CD4-positive, alpha-beta T cell treated with Interleukin-15 for 4 hours (primary cell): ENCODE measurements around the gene NHERF1.

ENCODE experiments used
- DNase-seq: peaks from one replicate; pipeline ENCODE4 v3.0.0-alpha.2; 2020; ENCODE audit warnings: low spot score

NHERF1 gene

GRCh38 chr17:74785096-74785980, 36.9 kb downstream of the NHERF1 start:
- no peak for DNase-seq

GRCh38 chr17:74785981-74786360, 37.5 kb downstream of the NHERF1 start:
- no peak for DNase-seq

- DNase-seq: no peak
These were observed 38.1 kb downstream of the NHERF1 start for GRCh38 chr17:74786431-74787055.

GRCh38 chr17:74790161-74791058, 42.0 kb downstream of the NHERF1 start:
- no peak for DNase-seq

GRCh38 chr17:74792586-74793105, 44.2 kb downstream of the NHERF1 start:
- DNase-seq: no peak

- no peak for DNase-seq
These were observed 47.0 kb downstream of the NHERF1 start for GRCh38 chr17:74795327-74796020.

- no peak for DNase-seq
These were observed 47.8 kb downstream of the NHERF1 start for GRCh38 chr17:74796211-74796610.

- DNase-seq: no peak
These were observed 48.4 kb downstream of the NHERF1 start for GRCh38 chr17:74796866-74797265.

GRCh38 chr17:74797824-74798223, 49.4 kb downstream of the NHERF1 start:
- DNase-seq: no peak

- no peak for DNase-seq
These were observed 49.8 kb downstream of the NHERF1 start for GRCh38 chr17:74798239-74798707.

- no peak for DNase-seq
These were observed 50.7 kb downstream of the NHERF1 start for GRCh38 chr17:74799097-74799496.

GRCh38 chr17:74800531-74800930, 52.1 kb downstream of the NHERF1 start:
- no peak for DNase-seq

- no peak for DNase-seq
These were observed 53.5 kb downstream of the NHERF1 start for GRCh38 chr17:74801896-74802295.

GRCh38 chr17:74803388-74803930, 55.0 kb downstream of the NHERF1 start:
- DNase-seq: no peak

GRCh38 chr17:74803971-74804370, 55.5 kb downstream of the NHERF1 start:
- no peak for DNase-seq

- DNase-seq: no peak
These were observed 56.3 kb downstream of the NHERF1 start for GRCh38 chr17:74804683-74805082.

GRCh38 chr17:74805591-74805991, 57.2 kb downstream of the NHERF1 start:
- no peak for DNase-seq

- DNase-seq: no peak
These were observed 57.9 kb downstream of the NHERF1 start for GRCh38 chr17:74806334-74806733.

- DNase-seq: no peak
These were observed 59.0 kb downstream of the NHERF1 start for GRCh38 chr17:74807441-74807840.

- DNase-seq: no peak
These were observed 59.5 kb downstream of the NHERF1 start for GRCh38 chr17:74807925-74808324.
